IPS-20b (cell line): Measurements from ENCODE around the gene USP32.

Experiments used
- H3K27ac ChIP-seq: one replicate; pipeline ENCODE4 v1.5.1; 2013; ENCODE audit warnings: low read length
- H3K27me3 ChIP-seq: 2 replicates; pipeline ENCODE4 v1.6.1; 2013; ENCODE audit warnings: mild to moderate bottlenecking, low read length, inconsistent platforms; ENCODE audit not compliant: insufficient read depth
- H3K36me3 ChIP-seq: 2 replicates; pipeline ENCODE4 v1.6.1; 2013; ENCODE audit warnings: low read depth, mild to moderate bottlenecking, inconsistent platforms, low read length, moderate library complexity; ENCODE audit not compliant: insufficient read depth
- H3K4me1 ChIP-seq: 2 replicates; pipeline ENCODE4 v1.6.1; 2013; ENCODE audit warnings: mild to moderate bottlenecking, control low read depth, inconsistent platforms, low read length, moderate library complexity; ENCODE audit not compliant: insufficient read depth
- H3K4me3 ChIP-seq: 2 replicates; pipeline ENCODE4 v1.5.1; 2013; ENCODE audit warnings: mild to moderate bottlenecking, low read length, inconsistent platforms
- H3K9ac ChIP-seq: 2 replicates; pipeline ENCODE4 v1.6.1; 2013; ENCODE audit warnings: low read depth, mild to moderate bottlenecking, inconsistent platforms, low read length, moderate library complexity
- H3K9me3 ChIP-seq: 2 replicates; pipeline ENCODE4 v1.6.1; 2013; ENCODE audit warnings: mild to moderate bottlenecking, low read depth, low read length, inconsistent platforms; ENCODE audit not compliant: insufficient read depth

Gene USP32

DNA sequence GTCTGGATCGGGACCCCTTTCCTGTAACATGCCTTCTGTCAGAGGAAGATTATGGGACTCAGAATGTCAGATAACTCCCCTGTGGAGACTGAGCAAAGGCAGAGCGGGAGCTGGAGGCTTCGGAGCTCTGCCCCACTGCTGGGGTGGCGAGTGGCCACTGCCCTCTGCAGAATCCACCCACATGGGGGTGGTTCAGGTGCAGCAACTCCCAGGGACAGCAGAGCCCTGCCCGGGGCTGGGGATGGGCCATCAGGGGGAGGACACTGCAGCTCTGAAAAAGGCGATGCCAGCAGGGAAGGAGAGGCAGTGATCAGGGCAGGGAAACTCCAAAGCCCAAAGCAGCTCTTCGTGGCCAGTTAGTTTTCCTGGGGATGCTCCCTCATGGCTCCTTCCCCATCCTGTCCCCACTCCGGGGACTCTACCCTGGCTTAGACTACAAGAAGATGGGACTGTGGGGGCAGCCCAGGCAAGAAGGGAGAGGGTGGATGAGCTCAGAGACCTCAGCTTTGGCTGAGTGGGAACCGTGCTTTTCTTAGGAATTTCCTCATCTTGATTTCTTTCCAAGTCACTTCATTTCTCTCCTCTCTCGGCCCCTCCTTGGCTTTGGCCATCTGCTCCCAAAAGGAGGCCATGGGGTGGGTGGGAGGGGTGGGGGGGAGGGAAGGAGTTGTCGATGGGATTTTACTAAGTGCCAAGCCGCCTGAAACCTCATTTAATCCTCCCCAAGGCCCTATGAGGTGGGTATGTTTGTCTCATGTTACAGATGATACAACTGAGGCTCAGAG lies 238.1 kb downstream of the USP32 start:
- no peak overlapping the region for H3K9ac ChIP-seq
- H3K9me3 ChIP-seq = no peaks in the 10 kb centered on the region
- no peak overlapping the region for H3K4me3 ChIP-seq
- H3K27ac ChIP-seq = no peak overlapping the region
- peaks cover 50% of the 10 kb centered on the region for H3K27me3 ChIP-seq
- H3K36me3 ChIP-seq = no peaks in the 10 kb centered on the region
- peaks cover 11% of the 10 kb centered on the region; the same call in 1 of the 2 replicates for H3K4me1 ChIP-seq

DNA sequence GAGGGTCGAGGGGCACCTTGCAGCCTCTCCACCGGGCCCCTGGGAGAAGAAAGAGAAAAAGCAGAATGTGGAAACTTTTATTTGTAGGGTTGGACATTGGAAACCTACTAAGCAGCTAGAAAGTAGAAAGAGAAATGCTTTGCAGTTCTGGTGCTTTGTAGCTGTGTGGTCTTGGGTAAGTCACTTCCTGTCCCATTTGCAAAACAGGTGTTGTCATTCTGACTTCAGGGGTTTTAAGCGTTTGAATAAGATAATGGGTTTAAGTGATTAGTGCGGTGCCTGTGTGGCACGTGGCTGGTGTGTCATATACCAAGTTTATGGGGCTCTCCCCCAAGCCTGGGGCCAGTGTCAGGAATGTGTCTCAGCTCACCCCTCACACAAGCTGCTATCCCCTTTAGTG lies 240.6 kb downstream of the USP32 start:
- H3K9ac ChIP-seq = no peak overlapping the region
- no peak overlapping the region for H3K27ac ChIP-seq
- H3K4me1 ChIP-seq = peaks cover 5% of the 10 kb centered on the region; the same call in 1 of the 2 replicates
- H3K27me3 ChIP-seq = peaks cover 69% of the 10 kb centered on the region
- H3K36me3 ChIP-seq = no peaks in the 10 kb centered on the region
- no peaks in the 10 kb centered on the region for H3K9me3 ChIP-seq
- H3K4me3 ChIP-seq = no peak overlapping the region; the same call in 1 of the 2 replicates

- no peak within 1 kb of the TSS for H3K9ac ChIP-seq
- H3K4me1 ChIP-seq = peaks cover 12% of the 10 kb centered on the region; the same call in 1 of the 2 replicates
- peak within 1 kb of the TSS; percentile 58; the same call in 1 of the 2 replicates for H3K4me3 ChIP-seq
- no peak within 1 kb of the TSS for H3K27ac ChIP-seq
- no peaks in the 10 kb centered on the region for H3K9me3 ChIP-seq
- H3K27me3 ChIP-seq = peaks cover 81% of the 10 kb centered on the region
- H3K36me3 ChIP-seq = no peaks in the 10 kb centered on the region
Observed at GRCh38 chr17:60149691-60150582, 242.0 kb downstream of the USP32 start, which contains the start of gene CA4. Gene CA4 (plus strand): TSS chr17:60149973. CDS start chr17:60150035, 62 bp downstream.

DNA sequence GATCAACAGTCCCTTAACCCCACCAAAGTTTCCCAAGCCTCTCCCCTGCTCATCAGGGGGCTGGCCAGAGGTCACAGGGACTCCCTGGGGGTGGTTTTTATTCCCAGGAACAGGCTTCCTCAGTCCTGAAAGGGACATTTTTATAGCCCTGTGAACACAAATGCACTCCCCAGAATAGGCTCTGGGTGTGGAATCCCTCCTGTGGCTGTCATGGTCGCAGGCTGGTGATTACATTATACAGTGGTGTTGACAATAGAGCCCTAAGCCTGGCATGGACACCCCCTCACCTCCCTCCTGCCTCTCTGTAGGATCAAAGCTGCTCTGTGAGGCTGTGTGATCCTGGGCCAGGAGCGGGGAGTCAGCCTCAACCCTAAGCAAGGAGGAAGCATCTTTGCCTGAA lies 243.6 kb downstream of the USP32 start:
- H3K9ac ChIP-seq = no peak overlapping the region
- H3K4me1 ChIP-seq = peaks cover 12% of the 10 kb centered on the region; the same call in 1 of the 2 replicates
- H3K27me3 ChIP-seq = peaks cover 92% of the 10 kb centered on the region
- H3K4me3 ChIP-seq = no peak overlapping the region
- H3K36me3 ChIP-seq = no peaks in the 10 kb centered on the region
- H3K27ac ChIP-seq = no peak overlapping the region
- H3K9me3 ChIP-seq = no peaks in the 10 kb centered on the region

DNA sequence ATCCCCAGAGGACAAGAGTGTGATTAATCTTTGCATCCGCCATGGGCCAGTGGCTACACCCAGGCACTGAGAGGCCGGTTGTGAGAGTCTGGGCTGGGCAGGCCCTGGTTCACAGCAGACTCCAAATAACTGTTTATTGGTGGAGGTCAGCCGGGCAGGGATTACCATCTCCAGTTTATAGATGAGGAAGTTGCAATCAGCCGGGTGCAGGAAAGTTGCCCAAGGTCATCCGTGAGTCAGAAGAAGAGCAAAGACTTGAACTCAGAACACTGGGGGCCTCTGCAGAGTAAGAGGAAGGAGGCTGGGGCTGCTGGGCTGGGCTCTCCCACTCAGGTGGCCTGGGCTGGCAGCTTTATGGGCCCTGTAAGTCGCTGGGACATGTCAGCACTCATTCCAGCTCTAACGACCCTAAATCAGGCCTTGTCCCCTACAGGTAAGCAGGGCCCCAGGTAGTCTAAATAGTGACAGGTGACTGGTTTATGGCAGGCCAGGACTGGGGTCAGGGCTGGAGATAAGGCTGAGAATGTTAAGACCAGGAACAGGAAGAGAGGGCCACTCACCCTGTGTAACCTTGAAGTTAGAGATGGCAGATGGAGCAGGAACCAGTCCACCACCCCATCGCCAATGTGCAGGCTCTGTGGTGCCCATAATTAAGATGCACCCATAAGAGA lies 244.2 kb downstream of the USP32 start:
- Histone ChIP-seq H3K36me3 (no peaks in the 10 kb centered on the region), H3K4me3 (no peak overlapping the region), H3K9me3 (no peaks in the 10 kb centered on the region), H3K4me1 (peaks cover 12% of the 10 kb centered on the region; the same call in 1 of the 2 replicates), H3K9ac (no peak overlapping the region), H3K27me3 (peaks cover 93% of the 10 kb centered on the region), H3K27ac (no peak overlapping the region)

GRCh38 chr17:60146206-60146605 lies 245.7 kb downstream of the USP32 start:
- H3K27me3 ChIP-seq = peaks cover 92% of the 10 kb centered on the region

GRCh38 chr17:60145006-60145935 lies 246.7 kb downstream of the USP32 start:
- H3K27me3 ChIP-seq = peaks cover 92% of the 10 kb centered on the region
- H3K4me1 ChIP-seq = peaks cover 12% of the 10 kb centered on the region; the same call in 1 of the 2 replicates
- no peak overlapping the region for H3K27ac ChIP-seq
- no peaks in the 10 kb centered on the region for H3K9me3 ChIP-seq
- H3K36me3 ChIP-seq = no peaks in the 10 kb centered on the region
- no peak overlapping the region for H3K9ac ChIP-seq
- peak overlapping the region; percentile 10; the same call in 1 of the 2 replicates for H3K4me3 ChIP-seq

More at GRCh38 chr17:60146206-60146605, 245.7 kb downstream of the USP32 start:
- H3K27ac ChIP-seq = no peak overlapping the region
- peaks cover 16% of the 10 kb centered on the region; the same call in 1 of the 2 replicates for H3K4me1 ChIP-seq
- no peak overlapping the region for H3K9ac ChIP-seq
- H3K36me3 ChIP-seq = no peaks in the 10 kb centered on the region
- no peaks in the 10 kb centered on the region for H3K9me3 ChIP-seq
- peak overlapping the region; percentile 17; the same call in 1 of the 2 replicates for H3K4me3 ChIP-seq

GRCh38 chr17:60142872-60143499 lies 248.9 kb downstream of the USP32 start:
- Histone ChIP-seq H3K27ac (no peak overlapping the region), H3K4me3 (peak overlapping the region; percentile 66; the same call in 1 of the 2 replicates), H3K36me3 (no peaks in the 10 kb centered on the region), H3K9me3 (no peaks in the 10 kb centered on the region; the same call in 1 of the 2 replicates), H3K9ac (peak overlapping the region; percentile 68; the same call in 1 of the 2 replicates), H3K27me3 (peaks cover 92% of the 10 kb centered on the region), H3K4me1 (peaks cover 19% of the 10 kb centered on the region; the same call in 1 of the 2 replicates)

DNA sequence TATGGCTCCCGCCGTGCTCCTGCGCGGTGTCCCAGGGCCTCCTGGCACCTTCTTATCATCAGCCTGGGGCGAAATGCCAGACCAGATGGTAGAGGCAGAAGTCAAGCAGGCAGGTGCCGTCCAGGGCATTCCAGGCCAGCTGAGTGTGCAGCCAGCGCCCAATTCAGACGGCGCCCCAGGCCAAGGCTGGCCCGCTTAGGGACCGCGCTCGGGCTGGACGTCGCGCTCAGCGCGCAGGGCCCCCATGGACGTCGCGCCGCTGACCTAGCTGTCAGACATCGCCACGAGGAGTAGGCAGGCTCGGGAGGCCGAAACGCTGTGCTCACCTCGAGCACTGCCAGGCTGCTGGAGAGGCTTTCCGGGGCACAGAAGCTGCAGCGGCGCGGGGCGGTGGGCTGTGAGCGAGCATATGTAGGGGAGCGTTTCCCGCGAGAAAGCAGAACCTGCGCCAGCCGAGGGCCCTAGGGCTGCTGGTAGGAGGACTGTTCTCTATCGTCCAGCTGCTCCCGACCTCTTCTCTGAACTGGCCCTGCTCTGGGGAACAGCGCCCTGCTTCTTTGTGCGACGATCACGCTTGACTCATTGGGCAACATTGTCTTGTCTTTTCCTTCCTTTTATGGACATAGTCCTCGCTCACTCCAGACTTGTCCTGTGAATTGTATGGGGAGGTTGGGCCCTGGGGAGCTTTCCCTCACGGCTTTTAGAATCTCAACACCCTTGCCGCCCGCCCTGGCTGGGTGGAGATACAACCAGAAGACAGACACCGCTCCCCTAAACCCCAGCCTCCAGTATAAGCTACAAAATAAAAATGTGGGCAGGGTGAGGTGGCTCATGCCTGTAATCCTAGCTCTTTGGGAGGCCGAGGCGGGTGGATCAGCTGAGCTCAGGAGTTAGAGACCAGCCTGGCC lies 250.6 kb downstream of the USP32 start:
- Histone ChIP-seq H3K27ac (no peak overlapping the region), H3K36me3 (no peaks in the 10 kb centered on the region), H3K27me3 (peaks cover 92% of the 10 kb centered on the region), H3K4me1 (peaks cover 19% of the 10 kb centered on the region; the same call in 1 of the 2 replicates), H3K9ac (no peak overlapping the region), H3K4me3 (peak overlapping the region; percentile 54), H3K9me3 (no peaks in the 10 kb centered on the region; the same call in 1 of the 2 replicates)
